GF-D8 (cell line): ENCODE data around the gene KLF13.

Source experiments
- DNase-seq: peaks from one replicate; lab custom pipeline; 2025; lab: John Stamatoyannopoulos, UW

The KLF13 gene

GRCh38 chr15:31362886-31363285 is 36.3 kb downstream of the KLF13 start:
- DNase-seq = no peak

GRCh38 chr15:31364301-31365031 is 37.8 kb downstream of the KLF13 start:
- DNase-seq = no peak

GRCh38 chr15:31365032-31365654 is 38.5 kb downstream of the KLF13 start:
- DNase-seq = no peak

- peak; percentile 56 for DNase-seq
Measured at GRCh38 chr15:31365655-31366127, 39.1 kb downstream of the KLF13 start.

GRCh38 chr15:31366169-31366734 is 39.6 kb downstream of the KLF13 start:
- DNase-seq = no peak

GRCh38 chr15:31367021-31367729 is 40.5 kb downstream of the KLF13 start:
- no peak for DNase-seq

- no peak for DNase-seq
Measured at GRCh38 chr15:31367730-31368344, 41.2 kb downstream of the KLF13 start.

GRCh38 chr15:31369727-31370126 is 43.1 kb downstream of the KLF13 start:
- DNase-seq = no peak

GRCh38 chr15:31371520-31372240 is 45.0 kb downstream of the KLF13 start:
- no peak for DNase-seq

GRCh38 chr15:31372635-31373091 is 46.0 kb downstream of the KLF13 start:
- DNase-seq = no peak

- no peak for DNase-seq
Measured at GRCh38 chr15:31373096-31373865, 46.6 kb downstream of the KLF13 start.

- no peak for DNase-seq
Measured at GRCh38 chr15:31373970-31374369, 47.3 kb downstream of the KLF13 start.

GRCh38 chr15:31374489-31374888 is 47.9 kb downstream of the KLF13 start:
- no peak for DNase-seq

GRCh38 chr15:31374986-31375385 is 48.4 kb downstream of the KLF13 start:
- DNase-seq = no peak

GRCh38 chr15:31375772-31376171 is 49.1 kb downstream of the KLF13 start:
- DNase-seq = no peak

GRCh38 chr15:31376511-31376910 is 49.9 kb downstream of the KLF13 start:
- DNase-seq = no peak

GRCh38 chr15:31377030-31377429 is 50.4 kb downstream of the KLF13 start:
- no peak for DNase-seq

GRCh38 chr15:31378363-31378903 is 51.8 kb downstream of the KLF13 start:
- no peak for DNase-seq

- DNase-seq = no peak
Measured at GRCh38 chr15:31379042-31379441, 52.4 kb downstream of the KLF13 start.

GRCh38 chr15:31379577-31379976 is 52.9 kb downstream of the KLF13 start:
- DNase-seq = no peak
